ENCODE data around the gene CLEC18A.

Gene CLEC18A

GRCh38 chr16:69910964-69911363 lies 40.2 kb upstream of the CLEC18A start:
- no peak for TF ChIP-seq CTCF (conservative IDR thresholded peaks at IDR 0.05; ENCODE audit: low read length)
- H3K4me3 ChIP-seq (ENCODE audit: low read length), result no peak overlapping the region
- DNase-seq (ENCODE audit: low read depth), result no peak

- TF ChIP-seq CTCF (conservative IDR thresholded peaks at IDR 0.05; ENCODE audit: low read length), result no peak
- H3K4me3 ChIP-seq (ENCODE audit: low read length), result no peak overlapping the region
- DNase-seq (ENCODE audit: low read depth), result no peak
Observed at GRCh38 chr16:69916462-69916861, 34.7 kb upstream of the CLEC18A start.

- H3K4me3 ChIP-seq (ENCODE audit: low read length), result no peak overlapping the region
- TF ChIP-seq CTCF (conservative IDR thresholded peaks at IDR 0.05; ENCODE audit: low read length), result no peak
- DNase-seq (ENCODE audit: low read depth), result no peak
Observed at GRCh38 chr16:69917311-69917710, 33.8 kb upstream of the CLEC18A start.

GRCh38 chr16:69917739-69918138 lies 33.4 kb upstream of the CLEC18A start:
- TF ChIP-seq CTCF (conservative IDR thresholded peaks at IDR 0.05; ENCODE audit: low read length), result no peak
- peak overlapping the region; percentile 55 for H3K4me3 ChIP-seq (ENCODE audit: low read length)
- peak; percentile 95 for DNase-seq (ENCODE audit: low read depth)

- TF ChIP-seq CTCF (conservative IDR thresholded peaks at IDR 0.05; ENCODE audit: low read length), result no peak
- H3K4me3 ChIP-seq (ENCODE audit: low read length), result peak overlapping the region; percentile 55
- DNase-seq (ENCODE audit: low read depth), result peak; percentile 28
Observed at GRCh38 chr16:69918241-69918640, 32.9 kb upstream of the CLEC18A start.

GRCh38 chr16:69921127-69921526 lies 30.0 kb upstream of the CLEC18A start:
- DNase-seq (ENCODE audit: low read depth), result peak; percentile 54
- no peak overlapping the region for H3K4me3 ChIP-seq (ENCODE audit: low read length)
- no peak for TF ChIP-seq CTCF (conservative IDR thresholded peaks at IDR 0.05; ENCODE audit: low read length)

GRCh38 chr16:69922200-69922599 lies 28.9 kb upstream of the CLEC18A start:
- DNase-seq (ENCODE audit: low read depth), result no peak
- TF ChIP-seq CTCF (conservative IDR thresholded peaks at IDR 0.05; ENCODE audit: low read length), result no peak
- H3K4me3 ChIP-seq (ENCODE audit: low read length), result no peak overlapping the region

Measured in AG10803 (cell line).